ENCODE data around the gene PAEP. TPM values are rescaled to one million over a fixed set of nuclear protein-coding genes. Genes with fewer than 3 reads are reported as not detected.

The PAEP gene
- total RNA-seq, 1 donor from 2014 or later: 0.39 TPM

DNA sequence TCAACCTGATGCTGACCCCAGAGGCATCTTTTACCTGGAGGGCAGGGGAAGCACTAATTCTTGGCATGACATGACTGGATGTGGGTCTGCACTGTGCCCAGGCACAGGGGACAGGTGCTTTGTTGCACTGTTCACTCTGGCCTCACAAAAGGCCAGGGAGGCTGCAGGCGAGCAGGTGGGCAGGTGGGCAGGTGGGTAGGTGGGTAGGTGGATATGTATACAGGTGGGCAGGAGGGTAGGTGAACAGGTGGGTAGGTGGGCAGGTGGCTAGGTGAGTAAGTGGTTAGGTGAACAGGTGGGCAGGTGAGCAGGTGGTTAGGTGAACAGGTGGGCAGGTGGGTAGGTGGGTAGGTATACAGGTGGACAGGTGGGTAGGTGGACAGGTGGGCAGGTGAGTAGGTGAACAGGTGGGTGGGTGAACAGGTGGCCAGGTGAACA, 1.5 kb downstream of the PAEP start:
- Mint-ChIP-seq H3K9me3 (ENCODE audit: unreplicated experiment) (peaks cover 7% of the 10 kb centered on the region), H3K27me3 (ENCODE audit: low read depth, unreplicated experiment) (peaks cover 25% of the 10 kb centered on the region), H3K36me3 (ENCODE audit: low read depth, unreplicated experiment) (no peaks in the 10 kb centered on the region), H3K4me1 (ENCODE audit: low read depth, unreplicated experiment) (no peaks in the 10 kb centered on the region), H3K4me3 (ENCODE audit: unreplicated experiment) (no peak overlapping the region), H3K27ac (ENCODE audit: unreplicated experiment) (no peak overlapping the region)
- FAIRE-seq: no peak
- H3K27me3 ChIP-seq (ENCODE audit: insufficient read depth, low read length): no peaks in the 10 kb centered on the region
- no peak overlapping the region for H2AFZ ChIP-seq (ENCODE audit: low read depth, low read length)
- no peak overlapping the region for H3K27ac ChIP-seq (ENCODE audit: low read depth, low read length)
- no peaks in the 10 kb centered on the region for H4K20me1 ChIP-seq (ENCODE audit: insufficient read depth, low read length)
- no peak overlapping the region for H3K4me2 ChIP-seq (ENCODE audit: low read length)
- no peak overlapping the region for H3K9ac ChIP-seq (ENCODE audit: low read length)
- H3K36me3 ChIP-seq (ENCODE audit: insufficient read depth, low read length): no peaks in the 10 kb centered on the region
- no peaks in the 10 kb centered on the region for H3K4me1 ChIP-seq (ENCODE audit: insufficient read depth, low read length)
- no peaks in the 10 kb centered on the region for H3K79me2 ChIP-seq (ENCODE audit: insufficient read depth, low read length)
- peaks cover 2% of the 10 kb centered on the region for H3K9me3 ChIP-seq (ENCODE audit: insufficient read depth, low read depth, low read length)
- no peak for DNase-seq (ENCODE audit: low read depth)
- H3K4me3 ChIP-seq (ENCODE audit: insufficient read depth, low read depth, low read length): no peak overlapping the region
- no peak for TF ChIP-seq EZH2 (IDR thresholded peaks at IDR 0.05; ENCODE audit: insufficient read depth, low read length)
- TF ChIP-seq, protein P1, sequence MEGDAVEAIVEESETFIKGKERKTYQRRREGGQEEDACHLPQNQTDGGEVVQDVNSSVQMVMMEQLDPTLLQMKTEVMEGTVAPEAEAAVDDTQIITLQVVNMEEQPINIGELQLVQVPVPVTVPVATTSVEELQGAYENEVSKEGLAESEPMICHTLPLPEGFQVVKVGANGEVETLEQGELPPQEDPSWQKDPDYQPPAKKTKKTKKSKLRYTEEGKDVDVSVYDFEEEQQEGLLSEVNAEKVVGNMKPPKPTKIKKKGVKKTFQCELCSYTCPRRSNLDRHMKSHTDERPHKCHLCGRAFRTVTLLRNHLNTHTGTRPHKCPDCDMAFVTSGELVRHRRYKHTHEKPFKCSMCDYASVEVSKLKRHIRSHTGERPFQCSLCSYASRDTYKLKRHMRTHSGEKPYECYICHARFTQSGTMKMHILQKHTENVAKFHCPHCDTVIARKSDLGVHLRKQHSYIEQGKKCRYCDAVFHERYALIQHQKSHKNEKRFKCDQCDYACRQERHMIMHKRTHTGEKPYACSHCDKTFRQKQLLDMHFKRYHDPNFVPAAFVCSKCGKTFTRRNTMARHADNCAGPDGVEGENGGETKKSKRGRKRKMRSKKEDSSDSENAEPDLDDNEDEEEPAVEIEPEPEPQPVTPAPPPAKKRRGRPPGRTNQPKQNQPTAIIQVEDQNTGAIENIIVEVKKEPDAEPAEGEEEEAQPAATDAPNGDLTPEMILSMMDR (IDR thresholded peaks at IDR 0.05; ENCODE audit: insufficient read depth, low read depth, low read length): no peak

DNA sequence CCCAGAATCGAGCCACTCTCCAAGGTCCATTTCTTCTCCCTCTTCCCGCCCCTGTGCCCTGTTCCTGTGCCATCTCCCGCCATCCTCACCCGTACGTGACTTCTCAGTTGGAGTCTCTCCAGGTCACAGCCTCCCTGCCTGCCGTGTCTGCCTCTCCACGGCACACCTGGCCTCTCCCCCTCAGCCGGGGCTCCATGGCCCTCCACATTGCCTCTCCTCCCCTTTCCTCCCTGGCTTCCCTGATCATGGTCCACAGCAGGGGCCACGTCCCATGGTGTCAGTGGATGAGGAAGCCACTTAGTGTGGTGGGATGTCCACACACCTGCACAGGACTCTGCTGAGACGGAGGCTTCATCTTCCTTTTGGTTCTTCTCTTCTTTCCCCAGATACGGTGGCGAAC, 2.3 kb downstream of the PAEP start:
- Mint-ChIP-seq H3K4me1 (ENCODE audit: low read depth, unreplicated experiment) (no peaks in the 10 kb centered on the region), H3K36me3 (ENCODE audit: low read depth, unreplicated experiment) (no peaks in the 10 kb centered on the region), H3K9me3 (ENCODE audit: unreplicated experiment) (peaks cover 11% of the 10 kb centered on the region), H3K4me3 (ENCODE audit: unreplicated experiment) (no peak overlapping the region), H3K27me3 (ENCODE audit: low read depth, unreplicated experiment) (peaks cover 21% of the 10 kb centered on the region), H3K27ac (ENCODE audit: unreplicated experiment) (no peak overlapping the region)
- H3K4me3 ChIP-seq (ENCODE audit: insufficient read depth, low read depth, low read length): no peak overlapping the region
- DNase-seq (ENCODE audit: low read depth) (no peak), FAIRE-seq (no peak)
- H3K9me3 ChIP-seq (ENCODE audit: insufficient read depth, low read depth, low read length): peaks cover 2% of the 10 kb centered on the region
- no peak overlapping the region for H3K27ac ChIP-seq (ENCODE audit: low read depth, low read length)
- no peaks in the 10 kb centered on the region for H3K36me3 ChIP-seq (ENCODE audit: insufficient read depth, low read length)
- H3K4me1 ChIP-seq (ENCODE audit: insufficient read depth, low read length): no peaks in the 10 kb centered on the region
- H3K27me3 ChIP-seq (ENCODE audit: insufficient read depth, low read length): no peaks in the 10 kb centered on the region
- no peak overlapping the region for H3K4me2 ChIP-seq (ENCODE audit: low read length)
- H2AFZ ChIP-seq (ENCODE audit: low read depth, low read length): no peak overlapping the region
- TF ChIP-seq, protein P1 (IDR thresholded peaks at IDR 0.05; ENCODE audit: insufficient read depth, low read depth, low read length): no peak
- TF ChIP-seq EZH2 (IDR thresholded peaks at IDR 0.05; ENCODE audit: insufficient read depth, low read length): no peak
- H3K9ac ChIP-seq (ENCODE audit: low read length): no peak overlapping the region
- no peaks in the 10 kb centered on the region for H4K20me1 ChIP-seq (ENCODE audit: insufficient read depth, low read length)
- no peaks in the 10 kb centered on the region for H3K79me2 ChIP-seq (ENCODE audit: insufficient read depth, low read length)

DNA sequence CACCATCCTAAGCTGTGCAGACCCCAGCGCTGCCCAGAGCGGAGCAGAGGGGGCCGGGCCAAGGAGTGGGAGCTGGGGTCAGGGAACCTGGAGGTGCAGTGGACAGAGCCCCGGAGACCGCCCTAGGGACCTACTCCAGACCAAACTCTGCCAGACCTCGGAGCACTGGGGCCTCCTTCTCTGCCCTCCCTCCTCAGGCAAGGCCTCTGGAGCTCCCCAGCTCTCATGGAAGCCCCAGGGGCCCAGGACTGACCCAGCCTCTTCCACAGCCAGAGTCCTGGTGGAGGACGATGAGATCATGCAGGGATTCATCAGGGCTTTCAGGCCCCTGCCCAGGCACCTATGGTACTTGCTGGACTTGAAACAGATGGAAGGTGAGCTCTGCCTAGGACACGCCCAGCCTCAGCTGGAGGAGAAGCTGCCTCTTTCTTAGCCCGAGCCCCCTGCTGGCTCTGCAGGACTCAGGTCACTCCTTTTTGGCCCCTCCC, 3.6 kb downstream of the PAEP start:
- Histone ChIP-seq H4K20me1 (ENCODE audit: insufficient read depth, low read length) (no peaks in the 10 kb centered on the region), H3K79me2 (ENCODE audit: insufficient read depth, low read length) (no peaks in the 10 kb centered on the region), H3K27me3 (ENCODE audit: insufficient read depth, low read length) (no peaks in the 10 kb centered on the region), H3K4me2 (ENCODE audit: low read length) (no peak overlapping the region), H3K36me3 (ENCODE audit: insufficient read depth, low read length) (no peaks in the 10 kb centered on the region), H3K9me3 (ENCODE audit: insufficient read depth, low read depth, low read length) (peaks cover 5% of the 10 kb centered on the region), H2AFZ (ENCODE audit: low read depth, low read length) (no peak overlapping the region), H3K27ac (ENCODE audit: low read depth, low read length) (no peak overlapping the region), H3K4me3 (ENCODE audit: insufficient read depth, low read depth, low read length) (no peak overlapping the region), H3K4me1 (ENCODE audit: insufficient read depth, low read length) (no peaks in the 10 kb centered on the region), H3K9ac (ENCODE audit: low read length) (no peak overlapping the region)
- no peak overlapping the region for H3K4me3 Mint-ChIP-seq (ENCODE audit: unreplicated experiment)
- H3K27ac Mint-ChIP-seq (ENCODE audit: unreplicated experiment): no peak overlapping the region
- peaks cover 21% of the 10 kb centered on the region for H3K27me3 Mint-ChIP-seq (ENCODE audit: low read depth, unreplicated experiment)
- no peak for DNase-seq (ENCODE audit: low read depth)
- H3K4me1 Mint-ChIP-seq (ENCODE audit: low read depth, unreplicated experiment): no peaks in the 10 kb centered on the region
- TF ChIP-seq, protein P1 (IDR thresholded peaks at IDR 0.05; ENCODE audit: insufficient read depth, low read depth, low read length): no peak
- no peak for TF ChIP-seq EZH2 (IDR thresholded peaks at IDR 0.05; ENCODE audit: insufficient read depth, low read length)
- FAIRE-seq: no peak
- H3K9me3 Mint-ChIP-seq (ENCODE audit: unreplicated experiment): peaks cover 18% of the 10 kb centered on the region
- no peaks in the 10 kb centered on the region for H3K36me3 Mint-ChIP-seq (ENCODE audit: low read depth, unreplicated experiment)

All from astrocyte (in vitro differentiated cells and primary cell).